MM.1S (cell line): ENCODE results near the gene RPP21.

Source experiments
- DNase-seq: peaks from one replicate; pipeline ENCODE4 v3.0.0-alpha.2; 2015
- H2AFZ ChIP-seq: fragments of 300-600 bp; sonication (generic); 2 replicates; pipeline ENCODE4 v1.6.0; 2016; ENCODE audit warnings: antibody characterized with exemption, low read length
- H3F3A ChIP-seq: fragments of 300-600 bp; sonication (generic); 2 replicates; pipeline ENCODE4 v1.6.1; 2016; ENCODE audit warnings: mild to moderate bottlenecking, antibody characterized with exemption, low read length, moderate library complexity, mixed read lengths; ENCODE audit not compliant: insufficient read depth
- H3K27ac ChIP-seq: fragments of 300-600 bp; sonication (generic); 2 replicates; pipeline ENCODE4 v1.5.1; 2016; ENCODE audit warnings: mild to moderate bottlenecking, low read length
- H3K27me3 ChIP-seq: fragments of 300-600 bp; sonication (generic); replicated peaks from 2 replicates; pipeline ENCODE4 v1.6.0; 2016; ENCODE audit warnings: low read length; ENCODE audit not compliant: insufficient read depth
- H3K36me3 ChIP-seq: fragments of 300-600 bp; sonication (generic); replicated peaks from 2 replicates; pipeline ENCODE4 v1.6.1; 2016; ENCODE audit warnings: mild to moderate bottlenecking, low read length, mixed read lengths; ENCODE audit not compliant: insufficient read depth
- H3K4me1 ChIP-seq: fragments of 300-600 bp; sonication (generic); 2 replicates; pipeline ENCODE4 v1.6.1; 2016; ENCODE audit warnings: low read length, mixed read lengths
- H3K4me2 ChIP-seq: fragments of 300-600 bp; sonication (generic); 2 replicates; pipeline ENCODE4 v1.6.0; 2016; ENCODE audit warnings: low read depth, low read length
- H3K4me3 ChIP-seq: fragments of 300-600 bp; sonication (generic); 2 replicates; pipeline ENCODE4 v1.5.1; 2016; ENCODE audit warnings: low read length, mixed read lengths
- H3K79me2 ChIP-seq: fragments of 300-600 bp; sonication (generic); 2 replicates; pipeline ENCODE4 v1.6.1; 2016; ENCODE audit warnings: mixed run types, low read length, mixed read lengths
- H3K9ac ChIP-seq: fragments of 300-600 bp; sonication (generic); 2 replicates; pipeline ENCODE4 v1.6.1; 2016; ENCODE audit warnings: low read length, mixed read lengths
- H3K9me2 ChIP-seq: fragments of 300-600 bp; sonication (generic); replicated peaks from 2 replicates; pipeline ENCODE4 v1.6.1; 2016; ENCODE audit warnings: mild to moderate bottlenecking, low read length, mixed read lengths; ENCODE audit not compliant: insufficient read depth
- H3K9me3 ChIP-seq: fragments of 300-600 bp; sonication (generic); replicated peaks from 2 replicates; pipeline ENCODE4 v1.6.1; 2016; ENCODE audit warnings: mild to moderate bottlenecking, low read length, mixed read lengths; ENCODE audit not compliant: insufficient read depth
- H4K20me1 ChIP-seq: fragments of 300-600 bp; sonication (generic); 2 replicates; pipeline ENCODE4 v1.6.1; 2016; ENCODE audit warnings: mild to moderate bottlenecking, low read length, moderate library complexity, mixed read lengths; ENCODE audit not compliant: insufficient read depth
- CTCF ChIP-seq: fragments of 300-600 bp; sonication (generic); IDR thresholded peaks from 2 replicates; pipeline ENCODE4 v1.5.1; 2016; ENCODE audit warnings: antibody characterized with exemption, low read length, mixed read lengths
- EZH2 ChIP-seq: fragments of 300-600 bp; sonication (generic); optimal IDR thresholded peaks from 2 replicates; pipeline ENCODE3; 2017; ENCODE audit warnings: low read depth, mild to moderate bottlenecking, antibody characterized with exemption, low read length, mixed read lengths
- EZH2phosphoT487 ChIP-seq: fragments of 300-600 bp; sonication (generic); IDR thresholded peaks from 2 replicates; pipeline ENCODE4 v1.6.1; 2018; ENCODE audit warnings: antibody characterized with exemption, low read length

Gene RPP21

DNA sequence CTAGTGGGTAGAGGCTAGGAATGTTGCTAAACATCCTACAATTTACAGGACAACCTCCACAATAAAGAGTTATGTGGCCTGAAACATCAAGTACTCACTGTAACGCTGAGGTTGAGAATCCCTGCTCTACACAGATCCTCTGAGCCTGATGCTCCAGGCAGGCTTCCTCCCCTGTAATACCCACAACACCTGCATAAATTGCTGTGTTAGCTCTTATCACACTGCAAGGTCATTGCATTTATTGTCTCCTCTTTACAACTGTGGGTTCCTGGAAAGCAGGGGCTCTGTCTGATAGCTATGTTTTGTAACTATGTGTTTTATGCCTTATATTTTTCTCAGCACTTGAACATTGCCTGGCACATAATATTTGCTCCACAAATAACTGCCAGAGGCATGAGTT lies 11.6 kb downstream of the RPP21 start:
- H3F3A ChIP-seq, result no peaks in the 10 kb centered on the region
- DNase-seq, result no peak
- no peaks in the 10 kb centered on the region for H4K20me1 ChIP-seq
- H3K4me1 ChIP-seq, result no peaks in the 10 kb centered on the region
- H3K4me2 ChIP-seq, result no peak overlapping the region
- no peaks in the 10 kb centered on the region for H3K9me2 ChIP-seq
- no peaks in the 10 kb centered on the region for H3K79me2 ChIP-seq
- peaks cover 34% of the 10 kb centered on the region for H3K27me3 ChIP-seq
- TF ChIP-seq EZH2phosphoT487, result no peak
- no peak for TF ChIP-seq CTCF
- TF ChIP-seq EZH2, result no peak
- no peak overlapping the region for H3K27ac ChIP-seq
- H2AFZ ChIP-seq, result no peak overlapping the region
- H3K4me3 ChIP-seq, result no peak overlapping the region
- H3K36me3 ChIP-seq, result no peaks in the 10 kb centered on the region
- no peaks in the 10 kb centered on the region for H3K9me3 ChIP-seq
- no peak overlapping the region for H3K9ac ChIP-seq

- DNase-seq, result peak; percentile 57
- Histone ChIP-seq H4K20me1 (no peaks in the 10 kb centered on the region), H3K4me3 (peak overlapping the region; percentile 50), H3K9ac (no peak overlapping the region), H3K79me2 (no peaks in the 10 kb centered on the region), H3K27ac (no peak overlapping the region), H2AFZ (peak overlapping the region; percentile 81), H3K27me3 (peaks cover 37% of the 10 kb centered on the region), H3F3A (no peaks in the 10 kb centered on the region), H3K4me1 (no peaks in the 10 kb centered on the region), H3K36me3 (no peaks in the 10 kb centered on the region), H3K4me2 (peak overlapping the region; percentile 93), H3K9me3 (no peaks in the 10 kb centered on the region), H3K9me2 (no peaks in the 10 kb centered on the region)
- peak; percentile 76 for TF ChIP-seq CTCF
- no peak for TF ChIP-seq EZH2
- TF ChIP-seq EZH2phosphoT487, result no peak
These were observed 13.0 kb downstream of the RPP21 start for GRCh38 chr6:30357678-30358540.

GRCh38 chr6:30359276-30359675 lies 14.3 kb downstream of the RPP21 start:
- H3F3A ChIP-seq, result no peaks in the 10 kb centered on the region
- H3K9me2 ChIP-seq, result no peaks in the 10 kb centered on the region
- H3K79me2 ChIP-seq, result no peaks in the 10 kb centered on the region
- H3K36me3 ChIP-seq, result no peaks in the 10 kb centered on the region
- H3K9me3 ChIP-seq, result no peaks in the 10 kb centered on the region
- DNase-seq, result no peak
- no peaks in the 10 kb centered on the region for H4K20me1 ChIP-seq
- no peak overlapping the region for H3K9ac ChIP-seq
- no peak overlapping the region for H3K4me3 ChIP-seq
- H3K27ac ChIP-seq, result no peak overlapping the region
- peaks cover 37% of the 10 kb centered on the region for H3K27me3 ChIP-seq
- no peak overlapping the region for H3K4me2 ChIP-seq
- H2AFZ ChIP-seq, result no peak overlapping the region
- TF ChIP-seq CTCF, result no peak
- no peak for TF ChIP-seq EZH2phosphoT487
- TF ChIP-seq EZH2, result no peak
- H3K4me1 ChIP-seq, result no peaks in the 10 kb centered on the region
